IMR-90 (cell line): ENCODE results near the gene SREBF2. TPM values are rescaled to one million over a fixed set of nuclear protein-coding genes. Genes with fewer than 3 reads are reported as not detected.

Experiments
- ATAC-seq: fragments of 200-7000 bp; cut with Tn5 transposase; 2 replicates; pipeline ENCODE4 v1.9.1; 2020; ENCODE audit warnings: low read depth, mild to moderate bottlenecking, moderate library complexity
- BruUV-seq: library from RNA; stranded (reverse); fragments of 400-500 nt; replicated peaks from 2 replicates; lab custom pipeline; 2021; lab: Mats Ljungman, UMichigan
- CTCF ChIA-PET: fragments of 300-600 bp; formaldehyde crosslinking; extraction: SDS; loops from one replicate; lab custom pipeline; 2021; ENCODE audit warnings: antibody characterized with exemption; lab: Yijun Ruan, JAX
- POLR2A ChIA-PET: fragments of 300-600 bp; sonication (Branson Sonifier 250); formaldehyde crosslinking; loops from one replicate; lab custom pipeline; 2022; ENCODE audit warnings: antibody characterized with exemption; ENCODE audit not compliant: unreplicated experiment; lab: Charles Lee
- DNase-seq: peaks from one replicate; pipeline ENCODE4 v3.0.0; 2013
- H2AFZ ChIP-seq: replicated peaks from 2 replicates; pipeline ENCODE3; 2013; ENCODE audit warnings: low read length, mild to moderate bottlenecking; ENCODE audit not compliant: poor library complexity
- H2AK5ac ChIP-seq: 2 replicates; pipeline ENCODE4 v1.6.1; 2013; ENCODE audit warnings: low read depth, low read length, inconsistent platforms
- H2AK9ac ChIP-seq: replicated peaks from 2 replicates; pipeline ENCODE3; 2013; ENCODE audit warnings: mild to moderate bottlenecking, low read depth, low read length, moderate library complexity; ENCODE audit not compliant: poor library complexity
- H2BK120ac ChIP-seq: 2 replicates; pipeline ENCODE4 v1.6.1; 2013; ENCODE audit warnings: low read depth, low read length, inconsistent platforms
- H2BK15ac ChIP-seq: 3 replicates; pipeline ENCODE4 v1.6.1; 2013; ENCODE audit warnings: low read depth, low read length, inconsistent platforms
- H2BK20ac ChIP-seq: 2 replicates; pipeline ENCODE4 v1.6.1; 2013; ENCODE audit warnings: low read depth, mild to moderate bottlenecking, inconsistent platforms, low read length, moderate library complexity
- H2BK5ac ChIP-seq: 2 replicates; pipeline ENCODE4 v1.6.1; 2013; ENCODE audit warnings: mild to moderate bottlenecking, low read depth, low read length, inconsistent platforms; ENCODE audit not compliant: poor library complexity, severe bottlenecking
- H3K14ac ChIP-seq: replicated peaks from 2 replicates; pipeline ENCODE4 v1.6.1; 2013; ENCODE audit warnings: low read depth, low read length, inconsistent platforms
- H3K18ac ChIP-seq: 2 replicates; pipeline ENCODE4 v1.6.1; 2013; ENCODE audit warnings: low read depth, low read length, control low read depth
- H3K23ac ChIP-seq: 2 replicates; pipeline ENCODE4 v1.6.1; 2013; ENCODE audit warnings: low read depth, low read length, inconsistent platforms
- H3K27ac ChIP-seq: 2 replicates; pipeline ENCODE4 v1.5.1; 2013; ENCODE audit warnings: mild to moderate bottlenecking, control low read depth, low read length; ENCODE audit not compliant: insufficient read depth
- H3K27me3 ChIP-seq: 2 replicates; pipeline ENCODE4 v1.6.1; 2013; ENCODE audit warnings: low read length; ENCODE audit not compliant: control insufficient read depth, insufficient read depth
- H3K36me3 ChIP-seq: 2 replicates; pipeline ENCODE4 v1.6.1; 2013; ENCODE audit warnings: low read length, mixed read lengths; ENCODE audit not compliant: control insufficient read depth, insufficient read depth
- H3K4ac ChIP-seq: 2 replicates; pipeline ENCODE4 v1.6.1; 2013; ENCODE audit warnings: low read depth, low read length, inconsistent platforms
- H3K4me1 ChIP-seq: 2 replicates; pipeline ENCODE4 v1.6.1; 2013; ENCODE audit warnings: low read length, mixed read lengths; ENCODE audit not compliant: control insufficient read depth, insufficient read depth
- H3K4me2 ChIP-seq: 2 replicates; pipeline ENCODE4 v1.6.1; 2013; ENCODE audit warnings: low read depth, mild to moderate bottlenecking, control low read depth, low read length, moderate library complexity
- H3K4me3 ChIP-seq: 2 replicates; pipeline ENCODE4 v1.5.1; 2013; ENCODE audit warnings: low read depth, mild to moderate bottlenecking, control low read depth, low read length, moderate library complexity; ENCODE audit not compliant: insufficient read depth
- H3K56ac ChIP-seq: 2 replicates; pipeline ENCODE4 v1.6.1; 2013; ENCODE audit warnings: low read length, inconsistent platforms; ENCODE audit not compliant: insufficient read depth; ENCODE audit errors: extremely low read depth
- H3K79me1 ChIP-seq, 2 experiments: 2 replicates each; pipeline ENCODE4 v1.6.1; 2013; ENCODE audit warnings: low read length in 2 of 2, inconsistent platforms in 1 of 2, low read depth in 1 of 2
- H3K9ac ChIP-seq: 2 replicates; pipeline ENCODE4 v1.6.1; 2013; ENCODE audit warnings: low read depth, low read length, control low read depth
- H3K9me1 ChIP-seq: 2 replicates; pipeline ENCODE4 v1.6.1; 2013; ENCODE audit warnings: low read length, inconsistent platforms; ENCODE audit not compliant: insufficient read depth
- H3K9me3 ChIP-seq: 2 replicates; pipeline ENCODE4 v1.6.1; 2013; ENCODE audit warnings: low read length; ENCODE audit not compliant: control insufficient read depth, insufficient read depth
- H4K20me1 ChIP-seq: 2 replicates; pipeline ENCODE4 v1.6.1; 2013; ENCODE audit warnings: low read length, inconsistent platforms; ENCODE audit not compliant: insufficient read depth
- H4K5ac ChIP-seq: 2 replicates; pipeline ENCODE4 v1.6.1; 2013; ENCODE audit warnings: mild to moderate bottlenecking, low read depth, low read length, control low read depth
- H4K8ac ChIP-seq, 2 experiments: 2 replicates each; pipeline ENCODE4 v1.6.1; 2013; ENCODE audit warnings: low read depth in 2 of 2, low read length in 2 of 2, control low read depth in 1 of 2, inconsistent platforms in 1 of 2
- H4K91ac ChIP-seq: 2 replicates; pipeline ENCODE4 v1.6.1; 2013; ENCODE audit warnings: low read depth, low read length, inconsistent platforms; ENCODE audit not compliant: insufficient read depth
- BHLHE40 ChIP-seq: fragments of 150-350 bp; IDR thresholded peaks from 2 replicates; pipeline ENCODE4 v1.6.1; 2016; ENCODE audit warnings: mild to moderate bottlenecking, low read depth, low read length
- CEBPB ChIP-seq: IDR thresholded peaks from 2 replicates; pipeline ENCODE4 v1.6.1; 2012; ENCODE audit warnings: low read depth, low read length, improper control_type of control experiment
- CHD1 ChIP-seq: IDR thresholded peaks from 2 replicates; pipeline ENCODE4 v1.6.1; 2012; ENCODE audit warnings: low read depth, low read length, improper control_type of control experiment
- CTCF ChIP-seq: conservative IDR thresholded peaks from 2 replicates; pipeline ENCODE4 v1.5.1; 2012; ENCODE audit warnings: mild to moderate bottlenecking, low read depth, low read length, improper control_type of control experiment
- ELK1 ChIP-seq: fragments of 150-350 bp; IDR thresholded peaks from 2 replicates; pipeline ENCODE4 v1.6.1; 2016; ENCODE audit warnings: low read depth, mild to moderate bottlenecking, low read length, moderate library complexity, borderline replicate concordance
- FOS ChIP-seq: fragments of 150-350 bp; IDR thresholded peaks from 2 replicates; pipeline ENCODE4 v1.6.1; 2016; ENCODE audit warnings: low read depth, low read length
- MAFK ChIP-seq: IDR thresholded peaks from 2 replicates; pipeline ENCODE4 v1.6.1; 2012; ENCODE audit warnings: low read depth, low read length, improper control_type of control experiment
- MAZ ChIP-seq: IDR thresholded peaks from 2 replicates; pipeline ENCODE4 v1.6.1; 2012; ENCODE audit warnings: low read depth, mild to moderate bottlenecking, low read length, improper control_type of control experiment, moderate library complexity, borderline replicate concordance
- MXI1 ChIP-seq: IDR thresholded peaks from 2 replicates; pipeline ENCODE4 v1.6.1; 2012; ENCODE audit warnings: low read depth, mild to moderate bottlenecking, low read length, moderate library complexity, borderline replicate concordance
- NFE2L2 ChIP-seq: fragments of 150-350 bp; IDR thresholded peaks from 2 replicates; pipeline ENCODE4 v1.6.1; 2016; ENCODE audit warnings: low read depth, mild to moderate bottlenecking, low read length
- POLR2A ChIP-seq: IDR thresholded peaks from 2 replicates; pipeline ENCODE4 v1.6.1; 2012; ENCODE audit warnings: mild to moderate bottlenecking, low read depth, low read length
- RAD21 ChIP-seq: IDR thresholded peaks from 2 replicates; pipeline ENCODE4 v1.6.1; 2012; ENCODE audit warnings: low read length, improper control_type of control experiment
- RCOR1 ChIP-seq: IDR thresholded peaks from 2 replicates; pipeline ENCODE4 v1.6.1; 2012; ENCODE audit warnings: mild to moderate bottlenecking, low read length, improper control_type of control experiment; ENCODE audit not compliant: insufficient replicate concordance
- RFX5 ChIP-seq: IDR thresholded peaks from 2 replicates; pipeline ENCODE4 v1.8.0; 2012; ENCODE audit warnings: low read depth, mild to moderate bottlenecking, low read length, moderate library complexity
- SMC3 ChIP-seq: fragments of 150-350 bp; IDR thresholded peaks from 2 replicates; pipeline ENCODE4 v1.6.1; 2016; ENCODE audit warnings: low read depth, mild to moderate bottlenecking, antibody characterized with exemption, low read length, moderate library complexity
- USF2 ChIP-seq: fragments of 150-350 bp; IDR thresholded peaks from 2 replicates; pipeline ENCODE4 v1.6.1; 2017; ENCODE audit warnings: mild to moderate bottlenecking, antibody characterized with exemption, low read length, low read depth
- WGBS, 2 experiments: methylation state at CpG; one replicate each; pipeline versions ENCODE4 v1.1.5 to v1.1.7; 2013; ENCODE audit warnings: missing lambda C conversion rate in 2 of 2; ENCODE audit not compliant: insufficient read length in 1 of 2; ENCODE audit errors: extremely low coverage in 2 of 2; 5-methylcytosine and 5-hydroxymethylcytosine counted together
- dilution Hi-C: fragments of 300-500 bp; cut with HindIII; formaldehyde crosslinking; loops from one replicate; pipeline ENCODE4 v1.14.3; 2018; ENCODE audit warnings: low sequenced_read_pairs; ENCODE audit not compliant: unreplicated experiment
- in situ Hi-C: fragments of 300-500 bp; cut with MboI; formaldehyde crosslinking; loops from 3 replicates; pipeline ENCODE4 v1.14.3; 2019; ENCODE audit warnings: low sequenced_read_pairs, inconsistent platforms, mixed read lengths
- intact Hi-C: fragments of 100-400 bp; cut with micrococcal nuclease; formaldehyde crosslinking; loops from 2 replicates; pipeline ENCODE4 v1.10.0; 2022
- polyA plus RNA-seq, 3 experiments: library from polyadenylated mRNA; depleted of rRNA; stranded (reverse); fragments of >200 nt; gene quantifications; 2 replicates each; pipeline ENCODE4 v1.2.3, GENCODE V29; 2012; ENCODE audit warnings: low replicate concordance in 1 of 3
- total RNA-seq: library from RNA; depleted of rRNA; stranded (reverse); fragments of >200 nt; gene quantifications from 2 replicates; pipeline ENCODE4 v1.2.3, GENCODE V29; 2012

The SREBF2 gene
- total and polyA plus RNA-seq, 2 of the 4 experiments (the other 2 are of a cell fraction), result 8.1 to 47.4 TPM

- H3K4me1 ChIP-seq, result no peaks in the 10 kb centered on the region
- H2BK20ac ChIP-seq, result no peak overlapping the region
- no peaks in the 10 kb centered on the region for H3K27me3 ChIP-seq
- H3K14ac ChIP-seq, result no peak overlapping the region
- ATAC-seq (no peak), DNase-seq (no peak)
- H3K23ac ChIP-seq, result no peak overlapping the region
- TF ChIP-seq CTCF, result no peak
- TF ChIP-seq MAZ, result no peak
- no peak for TF ChIP-seq MXI1
- no peak for TF ChIP-seq RCOR1
- TF ChIP-seq CHD1, result no peak
- TF ChIP-seq POLR2A, result no peak
- no peak for TF ChIP-seq USF2
- TF ChIP-seq FOS, result no peak
- no peak for TF ChIP-seq RFX5
- no peak for TF ChIP-seq NFE2L2
- no peak for TF ChIP-seq BHLHE40
- no peak for TF ChIP-seq CEBPB
- TF ChIP-seq MAFK, result no peak
- TF ChIP-seq RAD21, result no peak
- TF ChIP-seq ELK1, result no peak
- TF ChIP-seq SMC3, result no peak
- ChIA-PET CTCF (no interaction called here), POLR2A (no interaction called here)
- no peak overlapping the region for H4K91ac ChIP-seq
- no TSS peak for BruUV-seq
- no CpG with 5 or more reads among the region's 7 CpGs for WGBS, 2 experiments
- H2BK5ac ChIP-seq, result no peak overlapping the region
- peaks cover 41% of the 10 kb centered on the region for H3K36me3 ChIP-seq
- 0 out of 2 replicates have a peak, but pooled peaks cover 6% of the 10 kb centered on the region for H4K20me1 ChIP-seq
- H2AK5ac ChIP-seq, result no peak overlapping the region
- intact Hi-C loops (no loop called here), dilution Hi-C loops (no loop called here), in situ Hi-C loops (no loop called here)
- H3K27ac ChIP-seq, result no peak overlapping the region
- H2AK9ac ChIP-seq, result no peak overlapping the region
- H2BK15ac ChIP-seq, result no peak overlapping the region
- H3K9ac ChIP-seq, result no peak overlapping the region
- H3K9me3 ChIP-seq, result no peaks in the 10 kb centered on the region
- H2AFZ ChIP-seq, result no peak overlapping the region
- H3K4ac ChIP-seq, result no peak overlapping the region
- no peak overlapping the region for H2BK120ac ChIP-seq
- H3K79me1 ChIP-seq, result no peaks in the 10 kb centered on the region
- no peak overlapping the region for H4K8ac ChIP-seq
- H4K5ac ChIP-seq, result no peak overlapping the region
- no peak overlapping the region for H3K4me2 ChIP-seq
- H3K18ac ChIP-seq, result no peak overlapping the region
- no peak overlapping the region for H3K56ac ChIP-seq
- peaks cover 8% of the 10 kb centered on the region; the same call in 1 of the 2 replicates for H3K9me1 ChIP-seq
- no peak overlapping the region for H3K4me3 ChIP-seq
These were observed 69.1 kb downstream of the SREBF2 start for GRCh38 chr22:41902016-41902415.
